Endothelial cell of umbilical vein (primary cell): Measurements from ENCODE around the gene SAMD10. TPM values are rescaled to one million over a fixed set of nuclear protein-coding genes. Genes with fewer than 3 reads are reported as not detected.

Experiments
- BruUV-seq: library from RNA; stranded (reverse); fragments of 400-500 nt; replicated peaks from 2 replicates; lab custom pipeline; 2021; lab: Mats Ljungman, UMichigan
- CTCF ChIA-PET: fragments of 300-600, 350-600 bp; sonication (Branson Sonifier 250); formaldehyde crosslinking; loops from one replicate; lab custom pipeline; 2021; ENCODE audit warnings: antibody characterized with exemption, inconsistent platforms; lab: Charles Lee
- POLR2A ChIA-PET: fragments of 300-600, 350-600 bp; sonication (Branson Sonifier 250); formaldehyde crosslinking; loops from one replicate; lab custom pipeline; 2021; ENCODE audit warnings: antibody characterized with exemption, inconsistent platforms; lab: Charles Lee
- DNase-seq: peaks from one replicate; pipeline ENCODE4 v3.0.0-alpha.2; 2011; ENCODE audit warnings: low read depth, low spot score
- FAIRE-seq: peaks from 2 replicates; lab custom pipeline; 2011; peaks lifted over from hg19 to GRCh38; lab: Jason Lieb, UNC
- H2AFZ ChIP-seq: 2 replicates; pipeline ENCODE4 v1.6.0; 2012; ENCODE audit warnings: low read depth, low read length, control low read depth, inconsistent platforms
- H3K27ac ChIP-seq: 2 replicates; pipeline ENCODE4 v1.5.1; 2011; ENCODE audit warnings: low read depth, mild to moderate bottlenecking, control low read depth, low read length, moderate library complexity; ENCODE audit not compliant: insufficient read depth
- H3K27me3 ChIP-seq, 2 experiments: 2 replicates each; pipeline versions ENCODE4 v1.6.0 to v1.6.1; 2011; ENCODE audit warnings: low read length in 2 of 2, mixed read lengths in 1 of 2; ENCODE audit not compliant: control insufficient read depth in 2 of 2, insufficient read depth in 2 of 2
- H3K36me3 ChIP-seq, 2 experiments: 2 replicates in 1 of 2; 3 replicates in 1 of 2; pipeline ENCODE4 v1.5.1; 2011; ENCODE audit warnings: low read length in 2 of 2, mild to moderate bottlenecking in 1 of 2, moderate library complexity in 1 of 2; ENCODE audit not compliant: control insufficient read depth in 2 of 2, insufficient read depth in 2 of 2; ENCODE audit errors: extremely low read depth in 1 of 2
- H3K4me1 ChIP-seq: 3 replicates; pipeline ENCODE4 v1.5.1; 2011; ENCODE audit warnings: mild to moderate bottlenecking, low read length; ENCODE audit not compliant: control insufficient read depth, insufficient read depth; ENCODE audit errors: extremely low read depth
- H3K4me2 ChIP-seq: 2 replicates; pipeline ENCODE4 v1.6.1; 2011; ENCODE audit warnings: low read length, control low read depth, mixed read lengths; ENCODE audit not compliant: insufficient read depth
- H3K4me3 ChIP-seq, 3 experiments: fragments of 200-600 bp in 1 of 3; sonication (generic), shearing (Covaris generic) in 1 of 3; replicated peaks in 1 of 3; 2 replicates each; pipeline ENCODE4 v1.5.1; 2011 to 2016; ENCODE audit warnings: control low read depth in 3 of 3, low read length in 3 of 3, mild to moderate bottlenecking in 2 of 3, inconsistent platforms in 1 of 3, low read depth in 1 of 3, moderate library complexity in 1 of 3; ENCODE audit not compliant: insufficient read depth in 1 of 3
- H3K79me2 ChIP-seq: 2 replicates; pipeline ENCODE4 v1.6.0; 2012; ENCODE audit warnings: low read length, inconsistent platforms; ENCODE audit not compliant: control insufficient read depth, insufficient read depth
- H3K9ac ChIP-seq: replicated peaks from 2 replicates; pipeline ENCODE3; 2011; ENCODE audit warnings: low read length, control low read depth; ENCODE audit not compliant: insufficient read depth; ENCODE audit errors: extremely low read depth
- H3K9me1 ChIP-seq: replicated peaks from 3 replicates; pipeline ENCODE4 v1.6.0; 2011; ENCODE audit warnings: mild to moderate bottlenecking, low read length; ENCODE audit not compliant: control insufficient read depth, insufficient read depth; ENCODE audit errors: extremely low read depth
- H3K9me3 ChIP-seq: replicated peaks from 2 replicates; pipeline ENCODE4 v1.5.1; 2012; ENCODE audit warnings: low read length, inconsistent platforms; ENCODE audit not compliant: control insufficient read depth, insufficient read depth
- H4K20me1 ChIP-seq: replicated peaks from 2 replicates; pipeline ENCODE3; 2011; ENCODE audit warnings: mild to moderate bottlenecking, low read length; ENCODE audit not compliant: control insufficient read depth, insufficient read depth; ENCODE audit errors: extremely low read depth
- EZH2 ChIP-seq: IDR thresholded peaks from 2 replicates; pipeline ENCODE4 v1.6.1; 2012; ENCODE audit warnings: borderline replicate concordance, low read depth, mild to moderate bottlenecking, moderate library complexity, low read length, inconsistent platforms; ENCODE audit not compliant: severe bottlenecking
- FOS ChIP-seq: IDR thresholded peaks from 2 replicates; pipeline ENCODE4 v1.6.1; 2011; ENCODE audit warnings: mild to moderate bottlenecking, low read length, moderate library complexity, borderline replicate concordance; ENCODE audit not compliant: insufficient read depth
- GATA2 ChIP-seq: IDR thresholded peaks from 2 replicates; pipeline ENCODE4 v1.7.0; 2011; ENCODE audit warnings: low read depth, mild to moderate bottlenecking, moderate library complexity, mixed read lengths, low read length; ENCODE audit not compliant: insufficient read length, insufficient read depth
- MYC ChIP-seq: IDR thresholded peaks from one replicate; pipeline ENCODE4 v1.6.1; 2011; ENCODE audit warnings: mild to moderate bottlenecking, low read depth, low read length
- POLR2A ChIP-seq: IDR thresholded peaks from 2 replicates; pipeline ENCODE4 v1.6.1; 2012; ENCODE audit warnings: low read depth, mild to moderate bottlenecking, control low read depth, low read length
- dilution Hi-C: fragments of 300-500 bp; cut with MboI; formaldehyde crosslinking; loops from one replicate; pipeline ENCODE4 v1.15.0; 2019; ENCODE audit warnings: low sequenced_read_pairs; ENCODE audit not compliant: extremely low pct_ligation_motif_present
- intact Hi-C: fragments of 100-400 bp; cut with micrococcal nuclease; formaldehyde crosslinking; loops from one replicate; pipeline ENCODE4 v1.10.0; 2022
- polyA plus RNA-seq, 4 experiments: library from polyadenylated mRNA; depleted of rRNA in 3 of 4; stranded (reverse) in 3 of 4; unstranded in 1 of 4; fragments of >200 nt; gene quantifications; 2 replicates each; pipeline versions ENCODE4 v1.2.1 to v1.2.3, GENCODE V29; 2011 to 2012; ENCODE audit warnings: missing spikeins in 1 of 4
- total RNA-seq: library from RNA; stranded (reverse); gene quantifications from 2 replicates; pipeline ENCODE4 v1.2.3, GENCODE V29; 2021
- TF ChIP-seq, protein P1 (sequence below): IDR thresholded peaks from 2 replicates; pipeline ENCODE4 v1.6.1; 2011; ENCODE audit not compliant: insufficient read depth, insufficient read length

SAMD10 gene
- total and polyA plus RNA-seq, 2 donors (not counting 3 experiments of a cell fraction or from before 2014, with no cell fraction given) = 4.7 to 5.3 TPM

DNA sequence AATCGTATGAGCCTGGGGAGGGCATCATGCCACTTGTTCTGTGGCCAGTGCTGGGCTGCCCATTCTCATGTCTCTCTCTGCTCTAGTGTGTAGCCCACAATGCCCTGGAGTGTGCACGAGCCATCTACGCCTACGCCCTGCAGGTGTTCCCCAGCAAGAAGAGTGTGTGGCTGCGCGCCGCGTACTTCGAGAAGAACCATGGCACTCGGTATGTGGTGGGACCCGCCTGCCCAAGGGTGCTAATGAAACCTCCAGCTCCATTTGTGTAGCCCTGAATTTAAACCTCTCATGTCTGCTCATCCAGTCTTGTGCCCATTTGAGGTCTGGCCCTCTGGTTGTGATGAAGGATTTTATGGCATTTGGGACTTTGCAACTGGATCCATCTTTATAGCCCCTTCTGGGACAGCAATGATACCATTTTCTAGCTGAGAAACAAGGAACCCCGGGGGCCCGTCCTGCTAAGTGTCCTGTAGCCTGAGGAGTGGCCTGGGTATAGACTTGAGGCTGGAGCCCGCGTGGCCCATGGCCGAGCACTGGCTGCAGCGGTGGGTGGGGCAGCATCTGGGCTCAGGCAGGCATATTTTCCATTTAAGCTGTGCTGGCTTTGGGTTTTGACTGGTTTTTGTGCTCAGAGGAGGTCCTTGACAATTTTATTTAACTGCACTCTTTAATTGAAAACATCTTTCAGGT is 43.4 kb upstream of the SAMD10 start:
- H3K4me3 ChIP-seq = no peak overlapping the region
- H3K4me1 ChIP-seq = no peaks in the 10 kb centered on the region
- no peak overlapping the region for H3K4me2 ChIP-seq
- TF ChIP-seq POLR2A = no peak
- H3K9ac ChIP-seq = no peak overlapping the region
- DNase-seq = no peak
- dilution Hi-C loops = no loop called here
- no peak for FAIRE-seq
- no TSS peak for BruUV-seq
- intact Hi-C loops = no loop called here
- ChIA-PET CTCF (no interaction called here), POLR2A (interaction anchor here (0.6 kb wide), 1 partner anchor 48 kb away, joined by 6 read pairs; no protein-coding TSS in a partner anchor)
- no peak overlapping the region for H2AFZ ChIP-seq
- H3K9me1 ChIP-seq = no peaks in the 10 kb centered on the region
- H4K20me1 ChIP-seq = no peaks in the 10 kb centered on the region
- no peaks in the 10 kb centered on the region for H3K79me2 ChIP-seq
- H3K36me3 ChIP-seq = peaks cover 15 to 64% of the 10 kb centered on the region in 2 experiments
- H3K27ac ChIP-seq = no peak overlapping the region
- no peaks in the 10 kb centered on the region for H3K9me3 ChIP-seq
- no peaks in the 10 kb centered on the region for H3K27me3 ChIP-seq

GRCh38 chr20:64021124-64021975 is 41.9 kb upstream of the SAMD10 start:
- dilution Hi-C loops (no loop called here), intact Hi-C loops (no loop called here)
- Histone ChIP-seq H3K4me3 (no peak overlapping the region), H3K36me3 (peaks cover 12 to 59% of the 10 kb centered on the region in 2 experiments), H3K27me3 (no peaks in the 10 kb centered on the region), H2AFZ (no peak overlapping the region), H3K4me1 (no peaks in the 10 kb centered on the region), H3K79me2 (no peaks in the 10 kb centered on the region), H3K27ac (no peak overlapping the region), H3K4me2 (no peak overlapping the region), H3K9ac (no peak overlapping the region), H3K9me1 (no peaks in the 10 kb centered on the region), H3K9me3 (no peaks in the 10 kb centered on the region), H4K20me1 (no peaks in the 10 kb centered on the region)
- DNase-seq (no peak), FAIRE-seq (no peak)
- ChIA-PET POLR2A (no interaction called here), CTCF (no interaction called here)
- TF ChIP-seq, protein P1, sequence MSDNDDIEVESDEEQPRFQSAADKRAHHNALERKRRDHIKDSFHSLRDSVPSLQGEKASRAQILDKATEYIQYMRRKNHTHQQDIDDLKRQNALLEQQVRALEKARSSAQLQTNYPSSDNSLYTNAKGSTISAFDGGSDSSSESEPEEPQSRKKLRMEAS = no peak
- TF ChIP-seq MYC = no peak
- TF ChIP-seq POLR2A = no peak
- TF ChIP-seq EZH2 = no peak
- no peak for TF ChIP-seq GATA2
- TF ChIP-seq FOS = no peak
- BruUV-seq = no TSS peak
